Measurements from ENCODE around the gene OS9. TPM values are rescaled to one million over a fixed set of nuclear protein-coding genes. Genes with fewer than 3 reads are reported as not detected.
"Not testable (repeated sequence)": the region's sequence is repeated elsewhere in the genome, so short reads cannot be mapped to it uniquely, and the experiment has no call there.

Gene OS9, protein sequence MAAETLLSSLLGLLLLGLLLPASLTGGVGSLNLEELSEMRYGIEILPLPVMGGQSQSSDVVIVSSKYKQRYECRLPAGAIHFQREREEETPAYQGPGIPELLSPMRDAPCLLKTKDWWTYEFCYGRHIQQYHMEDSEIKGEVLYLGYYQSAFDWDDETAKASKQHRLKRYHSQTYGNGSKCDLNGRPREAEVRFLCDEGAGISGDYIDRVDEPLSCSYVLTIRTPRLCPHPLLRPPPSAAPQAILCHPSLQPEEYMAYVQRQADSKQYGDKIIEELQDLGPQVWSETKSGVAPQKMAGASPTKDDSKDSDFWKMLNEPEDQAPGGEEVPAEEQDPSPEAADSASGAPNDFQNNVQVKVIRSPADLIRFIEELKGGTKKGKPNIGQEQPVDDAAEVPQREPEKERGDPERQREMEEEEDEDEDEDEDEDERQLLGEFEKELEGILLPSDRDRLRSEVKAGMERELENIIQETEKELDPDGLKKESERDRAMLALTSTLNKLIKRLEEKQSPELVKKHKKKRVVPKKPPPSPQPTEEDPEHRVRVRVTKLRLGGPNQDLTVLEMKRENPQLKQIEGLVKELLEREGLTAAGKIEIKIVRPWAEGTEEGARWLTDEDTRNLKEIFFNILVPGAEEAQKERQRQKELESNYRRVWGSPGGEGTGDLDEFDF
- 145 and 223 TPM in 2 replicates for total RNA-seq (2014; rRNA removed)
- Bru-seq, nascent RNA = percentile 91 among the genes with signal in this experiment
- BruChase-seq, experiment 1, labeled RNA remaining after a 6-hour chase = percentile 87 among the genes with signal in this experiment
- percentile 84 among the genes with signal in this experiment for BruChase-seq, experiment 2, labeled RNA remaining after a 2-hour chase
- long read RNA-seq, transcript OS9-201 (14 exons, 2,505 nt) = minor isoform, 103 of 980 reads
- long read RNA-seq, transcript OS9-220 (14 exons, 2,135 nt) = minor isoform, 262 of 980 reads
- long read RNA-seq, transcript OS9-202 (15 exons, 2,691 nt) = major isoform, 269 of 980 reads
- long read RNA-seq, transcript OS9-204 (15 exons, 2,091 nt) = minor isoform, 23 of 980 reads
- long read RNA-seq, partial matches to known transcripts = 139 of 980 reads
- long read RNA-seq, other reads (novel, unspliced or antisense) = 161 of 980 reads

DNA sequence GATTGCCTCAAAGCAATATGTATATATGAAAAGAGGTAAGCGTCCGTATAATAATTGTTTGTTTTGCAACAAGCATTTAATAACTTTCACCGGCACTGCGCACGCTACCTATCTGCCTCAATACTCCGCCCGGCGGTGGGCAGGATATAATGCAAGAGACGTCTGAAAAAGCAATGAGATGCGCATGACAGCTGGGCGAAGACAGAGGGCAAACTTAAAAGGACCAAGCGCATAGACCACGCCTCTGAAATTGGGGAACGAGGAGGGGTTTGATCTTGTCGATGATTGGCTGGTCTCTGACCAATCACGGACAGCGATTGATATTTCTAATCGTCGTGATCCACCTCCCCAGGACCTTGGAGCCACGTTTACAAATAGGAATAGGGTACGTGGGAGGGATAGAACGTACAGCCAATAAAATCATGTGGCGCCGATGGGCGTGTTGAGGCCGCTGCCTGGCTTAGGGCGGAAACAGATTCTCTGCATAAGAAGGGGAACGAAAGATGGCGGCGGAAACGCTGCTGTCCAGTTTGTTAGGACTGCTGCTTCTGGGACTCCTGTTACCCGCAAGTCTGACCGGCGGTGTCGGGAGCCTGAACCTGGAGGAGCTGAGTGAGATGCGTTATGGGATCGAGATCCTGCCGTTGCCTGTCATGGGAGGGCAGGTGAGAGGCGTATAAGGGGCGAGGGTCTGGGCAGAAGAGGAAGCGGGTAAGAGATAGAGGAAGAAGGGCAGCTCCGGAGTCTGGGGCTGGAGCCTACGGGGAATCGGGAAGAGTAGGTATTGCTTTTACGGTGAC lies at the start of gene OS9:
OS9 (plus strand) TSS at position 474 of the 800 bp plus-strand sequence; CDS start at position 504, 30 bp downstream.
- H3K4me1 ChIP-seq (ENCODE audit: insufficient read depth, low read length) = peaks cover 12% of the 10 kb centered on the region
- H3K9me2 ChIP-seq (replicated peaks; ENCODE audit: low read length) = no peaks in the 10 kb centered on the region
- DNase-seq (peak; percentile 99), ATAC-seq (peak; percentile 98)
- TF ChIP-seq, protein P1, sequence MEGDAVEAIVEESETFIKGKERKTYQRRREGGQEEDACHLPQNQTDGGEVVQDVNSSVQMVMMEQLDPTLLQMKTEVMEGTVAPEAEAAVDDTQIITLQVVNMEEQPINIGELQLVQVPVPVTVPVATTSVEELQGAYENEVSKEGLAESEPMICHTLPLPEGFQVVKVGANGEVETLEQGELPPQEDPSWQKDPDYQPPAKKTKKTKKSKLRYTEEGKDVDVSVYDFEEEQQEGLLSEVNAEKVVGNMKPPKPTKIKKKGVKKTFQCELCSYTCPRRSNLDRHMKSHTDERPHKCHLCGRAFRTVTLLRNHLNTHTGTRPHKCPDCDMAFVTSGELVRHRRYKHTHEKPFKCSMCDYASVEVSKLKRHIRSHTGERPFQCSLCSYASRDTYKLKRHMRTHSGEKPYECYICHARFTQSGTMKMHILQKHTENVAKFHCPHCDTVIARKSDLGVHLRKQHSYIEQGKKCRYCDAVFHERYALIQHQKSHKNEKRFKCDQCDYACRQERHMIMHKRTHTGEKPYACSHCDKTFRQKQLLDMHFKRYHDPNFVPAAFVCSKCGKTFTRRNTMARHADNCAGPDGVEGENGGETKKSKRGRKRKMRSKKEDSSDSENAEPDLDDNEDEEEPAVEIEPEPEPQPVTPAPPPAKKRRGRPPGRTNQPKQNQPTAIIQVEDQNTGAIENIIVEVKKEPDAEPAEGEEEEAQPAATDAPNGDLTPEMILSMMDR (conservative IDR thresholded peaks at IDR 0.05; ENCODE audit: low read depth, low read length) = peak; percentile 74
- no peak for TF ChIP-seq EZH2 (IDR thresholded peaks at IDR 0.05; ENCODE audit: low read length, unreplicated experiment)
- peak within 1 kb of the TSS; percentile 100 for H3K4me2 ChIP-seq (ENCODE audit: low read length)
- peak within 1 kb of the TSS; percentile 75 for H3K9ac ChIP-seq (ENCODE audit: low read length)
- H3F3A ChIP-seq (ENCODE audit: low read length, unreplicated experiment) = no peaks in the 10 kb centered on the region
- no peaks in the 10 kb centered on the region for H3K9me3 ChIP-seq (ENCODE audit: low read length)
- H3K27me3 ChIP-seq (ENCODE audit: low read length) = no peaks in the 10 kb centered on the region
- CTCF ChIA-PET = no interaction called here
- H3K79me2 ChIP-seq (ENCODE audit: low read length) = peaks cover 16% of the 10 kb centered on the region
- POLR2A ChIA-PET (ENCODE audit: unreplicated experiment) = no interaction called here
- H3K36me3 ChIP-seq (ENCODE audit: low read depth, low read length) = peaks cover 23% of the 10 kb centered on the region; the same call in 1 of the 2 replicates
- intact Hi-C loops (cut with micrococcal nuclease) = loop anchor here (1.0 to 5.0 kb wide), 2 partner anchors 61 to 112 kb away; partner anchors contain the start of gene B4GALNT1
- H3K4me3 ChIP-seq (ENCODE audit: low read length) = peak within 1 kb of the TSS; percentile 97
- peak within 1 kb of the TSS; percentile 98 for H2AFZ ChIP-seq (ENCODE audit: low read length)
- no peak within 1 kb of the TSS for H3K27ac ChIP-seq (ENCODE audit: low read length)
- no peaks in the 10 kb centered on the region for H4K20me1 ChIP-seq (ENCODE audit: low read length)
- BruUV-seq (replicated peaks) = no TSS peak

DNA sequence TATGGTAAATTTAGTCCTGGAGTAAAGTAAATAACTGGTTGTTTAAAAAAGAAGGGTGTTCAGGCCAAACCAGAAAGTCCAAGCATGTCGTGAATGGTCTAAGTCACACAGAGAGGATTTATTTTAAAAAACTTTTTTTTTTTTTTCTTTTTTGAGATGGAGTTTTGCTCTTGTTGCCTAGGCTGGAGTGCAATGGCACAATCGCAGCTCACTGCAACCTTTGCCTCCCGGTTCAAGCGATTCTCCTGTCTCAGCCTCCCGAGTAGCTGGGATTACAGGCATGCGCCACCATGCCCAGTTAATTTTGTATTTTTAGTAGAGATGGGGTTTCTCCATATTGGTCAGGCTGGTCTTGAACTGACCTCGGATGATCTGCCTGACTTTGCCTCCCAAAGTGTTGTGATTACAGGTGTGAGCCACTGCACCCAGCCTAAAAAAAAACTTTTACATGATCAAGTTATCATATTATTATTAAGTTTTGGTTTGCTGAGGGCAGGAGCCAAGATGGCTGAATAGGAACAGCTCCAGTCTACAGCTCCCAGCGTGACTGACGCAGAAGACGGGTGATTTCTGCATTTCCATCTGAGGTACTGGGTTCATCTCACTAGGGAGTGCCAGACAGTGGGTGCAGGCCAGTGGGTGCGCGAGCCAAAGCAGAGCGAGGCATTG lies 47.8 kb upstream of the OS9 start:
- H3K36me3 ChIP-seq (ENCODE audit: low read depth, low read length); H3K4me1 ChIP-seq (ENCODE audit: insufficient read depth, low read length); H3K9me2 ChIP-seq (replicated peaks; ENCODE audit: low read length); H3K9ac ChIP-seq (ENCODE audit: low read length); H3K27ac ChIP-seq (ENCODE audit: low read length); H3K9me3 ChIP-seq (ENCODE audit: low read length); H3K27me3 ChIP-seq (ENCODE audit: low read length); intact Hi-C loops (cut with micrococcal nuclease); H2AFZ ChIP-seq (ENCODE audit: low read length); H3K4me2 ChIP-seq (ENCODE audit: low read length); CTCF ChIA-PET; H3F3A ChIP-seq (ENCODE audit: low read length, unreplicated experiment); H3K4me3 ChIP-seq (ENCODE audit: low read length); POLR2A ChIA-PET (ENCODE audit: unreplicated experiment); ATAC-seq; H3K79me2 ChIP-seq (ENCODE audit: low read length); BruUV-seq (replicated peaks); H4K20me1 ChIP-seq (ENCODE audit: low read length): not testable (repeated sequence)
- peak; percentile 34 for DNase-seq

DNA sequence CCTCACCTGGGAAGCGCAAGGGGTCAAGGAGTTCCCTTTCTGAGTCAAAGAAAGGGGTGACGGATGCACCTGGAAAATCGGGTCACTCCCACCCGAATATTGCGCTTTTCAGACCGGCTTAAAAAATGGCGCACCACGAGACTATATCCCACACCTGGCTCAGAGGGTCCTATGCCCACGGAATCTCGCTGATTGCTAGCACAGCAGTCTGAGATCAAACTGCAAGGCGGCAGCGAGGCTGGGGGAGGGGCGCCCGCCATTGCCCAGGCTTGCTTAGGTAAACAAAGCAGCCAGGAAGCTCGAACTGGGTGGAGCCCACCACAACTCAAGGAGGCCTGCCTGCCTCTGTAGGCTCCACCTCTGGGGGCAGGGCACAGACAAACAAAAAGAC lies 47.3 kb upstream of the OS9 start:
- BruUV-seq (replicated peaks) = not testable (repeated sequence)

More for the DNA sequence above, 47.3 kb upstream of the OS9 start:
- POLR2A ChIA-PET (ENCODE audit: unreplicated experiment); H3K4me2 ChIP-seq (ENCODE audit: low read length); DNase-seq; H3K9me3 ChIP-seq (ENCODE audit: low read length); H3F3A ChIP-seq (ENCODE audit: low read length, unreplicated experiment); H3K9ac ChIP-seq (ENCODE audit: low read length); H3K36me3 ChIP-seq (ENCODE audit: low read depth, low read length); H3K4me3 ChIP-seq (ENCODE audit: low read length); ATAC-seq; H3K9me2 ChIP-seq (replicated peaks; ENCODE audit: low read length); H3K4me1 ChIP-seq (ENCODE audit: insufficient read depth, low read length); CTCF ChIA-PET; H4K20me1 ChIP-seq (ENCODE audit: low read length); intact Hi-C loops (cut with micrococcal nuclease); H3K79me2 ChIP-seq (ENCODE audit: low read length); H3K27me3 ChIP-seq (ENCODE audit: low read length); H3K27ac ChIP-seq (ENCODE audit: low read length); H2AFZ ChIP-seq (ENCODE audit: low read length): not testable (repeated sequence)

Measured in PC-3 (cell line).